Activated T-cell treated with anti-CD3 and anti-CD28 coated beads, Interleukin-2, amount 50 U/mL, for 4 hours (primary cell): ENCODE measurements around the gene WDTC1. TPM values are rescaled to one million over a fixed set of nuclear protein-coding genes. Genes with fewer than 3 reads are reported as not detected.
A peak's percentile ranks its signal among the peaks of the same experiment; 100 is the strongest.
"Not testable (repeated sequence)": the region's sequence is repeated elsewhere in the genome, so short reads cannot be mapped to it uniquely, and the experiment has no call there.

Experiments
- ATAC-seq, 2 donors: fragments of 200-7000 bp; cut with Tn5 transposase; one replicate each; pipeline ENCODE4 v1.10.0; 2021
- DNase-seq: peaks from one replicate; pipeline ENCODE4 v3.0.0-alpha.2; 2020
- H3K27me3 Mint-ChIP-seq: one replicate; pipeline ENCODE4 v1.8.0; 2021; ENCODE audit warnings: low read depth, mixed read lengths
- H3K36me3 Mint-ChIP-seq: one replicate; pipeline ENCODE4 v1.8.0; 2022; ENCODE audit warnings: mixed read lengths; ENCODE audit not compliant: insufficient read depth
- H3K4me1 Mint-ChIP-seq: one replicate; pipeline ENCODE4 v1.8.0; 2021; ENCODE audit warnings: low read depth, mixed read lengths
- H3K4me3 Mint-ChIP-seq: one replicate; pipeline ENCODE4 v1.8.0; 2021; ENCODE audit warnings: mild to moderate bottlenecking, moderate library complexity, mixed read lengths
- H3K9me3 Mint-ChIP-seq: one replicate; pipeline ENCODE4 v1.8.0; 2021; ENCODE audit warnings: mixed read lengths
- total RNA-seq, 3 donors: library from RNA; stranded (reverse); gene quantifications; one replicate each; pipeline ENCODE4 v1.2.1, GENCODE V29; 2021

The WDTC1 gene
- total RNA-seq, 3 donors from 2014 or later = 7.1 to 12.4 (median 10.5) TPM

DNA sequence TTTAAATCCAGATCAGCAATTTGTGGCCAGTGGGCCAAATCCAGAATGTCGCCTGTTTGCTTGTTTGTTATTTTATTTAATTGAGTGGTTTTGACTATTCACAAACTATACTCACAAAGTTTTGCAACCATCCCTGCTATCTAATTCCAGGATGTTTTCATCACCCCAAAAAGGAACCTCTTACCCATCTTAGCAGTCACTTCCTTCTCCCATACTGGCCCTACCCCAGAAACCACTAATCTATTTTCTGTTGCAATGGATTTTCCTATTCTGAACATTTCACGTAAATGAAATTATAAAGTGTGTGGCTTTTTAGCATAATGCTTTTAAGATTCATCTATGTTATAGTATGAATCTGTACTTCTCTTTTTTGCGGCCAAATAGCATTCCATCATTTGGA lies 41.3 kb downstream of the WDTC1 start:
- Mint-ChIP-seq H3K36me3 (peaks cover 16% of the 10 kb centered on the region), H3K4me3 (no peak overlapping the region), H3K4me1 (no peaks in the 10 kb centered on the region), H3K9me3 (no peaks in the 10 kb centered on the region), H3K27me3 (no peaks in the 10 kb centered on the region)
- no peak for ATAC-seq
- no peak for DNase-seq

- DNase-seq = peak; percentile 90
- Mint-ChIP-seq H3K36me3 (peaks cover 14% of the 10 kb centered on the region), H3K4me3 (no peak overlapping the region), H3K9me3 (no peaks in the 10 kb centered on the region), H3K27me3 (no peaks in the 10 kb centered on the region), H3K4me1 (peaks cover 1% of the 10 kb centered on the region)
- peak; percentile 67 to 83 for ATAC-seq
Measured at GRCh38 chr1:27284425-27285273, 50.2 kb downstream of the WDTC1 start.

DNA sequence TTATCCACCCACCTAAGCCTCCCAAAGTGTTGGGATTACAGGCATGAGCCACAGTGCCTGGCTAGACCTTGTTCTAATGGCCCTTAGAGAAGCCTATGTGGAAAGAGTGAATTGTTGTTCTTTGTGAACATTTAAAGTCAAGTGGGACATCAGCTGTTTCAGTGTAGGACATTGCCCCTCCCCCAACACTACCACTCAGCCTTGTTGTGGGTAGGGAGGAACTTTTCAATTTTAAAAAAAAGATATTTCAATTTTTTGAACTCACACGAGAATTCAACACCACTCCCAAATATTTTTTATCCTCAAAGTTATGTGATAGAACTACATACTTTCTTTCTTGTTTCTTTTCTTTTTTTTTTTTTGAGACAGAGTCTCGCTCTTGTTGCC lies 50.8 kb downstream of the WDTC1 start:
- ATAC-seq (no peak), DNase-seq (no peak)
- peaks cover 15% of the 10 kb centered on the region for H3K36me3 Mint-ChIP-seq
- H3K4me1 Mint-ChIP-seq = peaks cover 1% of the 10 kb centered on the region
- H3K9me3 Mint-ChIP-seq = no peaks in the 10 kb centered on the region
- H3K4me3 Mint-ChIP-seq = no peak overlapping the region
- H3K27me3 Mint-ChIP-seq = no peaks in the 10 kb centered on the region

DNA sequence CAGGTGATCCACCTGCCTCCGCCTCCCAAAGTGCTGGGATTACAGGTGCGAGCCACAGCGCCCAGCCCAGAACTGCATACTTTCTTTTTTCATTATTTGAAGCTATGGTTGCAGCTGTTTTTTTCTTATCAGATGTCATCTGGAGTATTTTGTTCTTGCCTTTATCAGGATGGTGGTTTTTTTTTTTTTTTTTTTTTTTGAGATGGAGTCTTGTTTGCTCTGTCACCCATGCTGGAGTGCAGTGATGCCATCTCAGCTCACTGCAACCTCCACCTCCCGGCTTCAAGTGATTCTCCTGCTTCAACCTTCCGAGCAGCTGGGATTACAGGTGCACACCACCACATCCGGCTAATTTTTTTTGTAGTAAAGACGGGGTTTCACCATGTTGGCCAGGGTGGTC lies 51.4 kb downstream of the WDTC1 start:
- ATAC-seq, H3K9me3 Mint-ChIP-seq, DNase-seq, H3K4me3 Mint-ChIP-seq, H3K27me3 Mint-ChIP-seq, H3K4me1 Mint-ChIP-seq: not testable (repeated sequence)
- H3K36me3 Mint-ChIP-seq = peaks cover 20% of the 10 kb centered on the region

GRCh38 chr1:27289125-27289524 lies 54.7 kb downstream of the WDTC1 start:
- H3K9me3 Mint-ChIP-seq = not testable (repeated sequence)

DNA sequence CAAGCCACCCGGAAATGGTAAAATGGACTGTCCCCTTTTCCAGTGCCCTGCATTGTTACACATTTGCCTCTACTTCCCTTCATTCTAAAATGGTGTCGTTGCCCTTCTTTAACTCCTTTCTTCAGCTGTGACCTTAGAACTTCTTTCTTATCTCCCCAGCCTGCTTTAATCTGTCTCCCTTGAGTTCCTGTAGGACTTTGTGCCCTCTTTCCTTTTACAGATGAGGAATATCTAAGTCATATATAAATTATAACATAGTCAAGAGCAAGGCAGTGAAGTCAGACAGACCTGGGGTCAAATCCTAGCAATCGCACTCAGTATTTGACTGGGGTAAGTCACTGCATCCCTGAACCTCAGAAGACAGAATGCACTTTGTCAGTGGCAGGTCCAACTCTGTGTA lies 56.1 kb downstream of the WDTC1 start:
- ATAC-seq = no peak
- H3K9me3 Mint-ChIP-seq = no peaks in the 10 kb centered on the region
- no peak for DNase-seq
- peaks cover 25% of the 10 kb centered on the region for H3K36me3 Mint-ChIP-seq
- no peak overlapping the region for H3K4me3 Mint-ChIP-seq
- H3K27me3 Mint-ChIP-seq = no peaks in the 10 kb centered on the region
- no peaks in the 10 kb centered on the region for H3K4me1 Mint-ChIP-seq

More at GRCh38 chr1:27289125-27289524, 54.7 kb downstream of the WDTC1 start:
- not testable (repeated sequence) for ATAC-seq, H3K4me1 Mint-ChIP-seq, H3K4me3 Mint-ChIP-seq, DNase-seq, H3K27me3 Mint-ChIP-seq
- H3K36me3 Mint-ChIP-seq = peaks cover 22% of the 10 kb centered on the region

GRCh38 chr1:27292106-27292505 lies 57.7 kb downstream of the WDTC1 start:
- DNase-seq = no peak
- no peaks in the 10 kb centered on the region for H3K27me3 Mint-ChIP-seq
- no peak overlapping the region for H3K4me3 Mint-ChIP-seq
- ATAC-seq = no peak
- peaks cover 25% of the 10 kb centered on the region for H3K36me3 Mint-ChIP-seq
- H3K9me3 Mint-ChIP-seq = no peaks in the 10 kb centered on the region
- no peaks in the 10 kb centered on the region for H3K4me1 Mint-ChIP-seq

DNA sequence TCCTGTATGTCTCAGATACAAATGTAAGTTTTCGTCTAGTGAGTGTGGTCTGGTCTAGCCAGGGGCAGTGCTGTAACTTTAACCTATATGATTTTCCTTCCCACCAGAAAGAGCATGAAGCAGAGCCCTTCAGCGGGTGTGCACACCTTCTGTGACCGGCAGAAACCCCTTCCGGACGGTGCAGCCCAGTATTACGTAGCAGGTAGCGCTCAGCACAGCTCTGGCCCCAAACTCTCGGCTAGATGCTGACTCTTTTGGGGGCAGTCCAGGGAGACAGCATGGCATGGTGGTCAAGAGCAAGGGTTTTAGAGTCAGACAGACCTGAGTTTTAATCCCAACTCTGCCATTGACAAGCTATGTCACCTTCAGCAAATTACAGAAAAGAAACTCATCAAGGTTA lies 59.5 kb downstream of the WDTC1 start:
- Mint-ChIP-seq H3K9me3 (no peaks in the 10 kb centered on the region), H3K27me3 (no peaks in the 10 kb centered on the region), H3K4me1 (no peaks in the 10 kb centered on the region), H3K36me3 (peaks cover 19% of the 10 kb centered on the region), H3K4me3 (no peak overlapping the region)
- no peak for DNase-seq
- ATAC-seq = no peak

- ATAC-seq (peak; percentile 74 to 82), DNase-seq (peak; percentile 70)
- Mint-ChIP-seq H3K9me3 (no peaks in the 10 kb centered on the region), H3K4me3 (no peak overlapping the region), H3K36me3 (peaks cover 16% of the 10 kb centered on the region), H3K4me1 (peaks cover 1% of the 10 kb centered on the region), H3K27me3 (no peaks in the 10 kb centered on the region)
Measured at GRCh38 chr1:27296773-27297291, 62.4 kb downstream of the WDTC1 start.

DNA sequence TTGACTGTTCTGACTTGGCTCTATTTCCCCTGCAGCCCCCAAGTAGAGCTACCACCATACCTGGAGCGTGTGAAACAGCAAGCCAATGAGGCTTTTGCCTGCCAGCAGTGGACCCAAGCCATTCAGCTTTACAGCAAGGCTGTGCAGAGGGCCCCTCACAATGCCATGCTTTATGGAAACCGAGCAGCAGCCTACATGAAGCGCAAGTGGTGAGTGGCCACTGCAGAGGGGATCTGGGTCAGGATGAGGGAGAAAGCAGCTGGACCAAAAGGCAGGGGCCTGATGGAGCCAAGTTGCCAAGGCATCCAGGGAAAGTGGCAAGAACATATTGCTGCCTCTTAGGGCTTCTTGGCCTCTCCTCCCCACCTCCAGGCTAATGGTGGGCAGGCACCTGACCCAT lies 63.5 kb downstream of the WDTC1 start:
- peaks cover 17% of the 10 kb centered on the region for H3K36me3 Mint-ChIP-seq
- H3K4me3 Mint-ChIP-seq = no peak overlapping the region
- H3K4me1 Mint-ChIP-seq = peaks cover 1% of the 10 kb centered on the region
- H3K9me3 Mint-ChIP-seq = no peaks in the 10 kb centered on the region
- ATAC-seq = no peak
- no peak for DNase-seq
- no peaks in the 10 kb centered on the region for H3K27me3 Mint-ChIP-seq

DNA sequence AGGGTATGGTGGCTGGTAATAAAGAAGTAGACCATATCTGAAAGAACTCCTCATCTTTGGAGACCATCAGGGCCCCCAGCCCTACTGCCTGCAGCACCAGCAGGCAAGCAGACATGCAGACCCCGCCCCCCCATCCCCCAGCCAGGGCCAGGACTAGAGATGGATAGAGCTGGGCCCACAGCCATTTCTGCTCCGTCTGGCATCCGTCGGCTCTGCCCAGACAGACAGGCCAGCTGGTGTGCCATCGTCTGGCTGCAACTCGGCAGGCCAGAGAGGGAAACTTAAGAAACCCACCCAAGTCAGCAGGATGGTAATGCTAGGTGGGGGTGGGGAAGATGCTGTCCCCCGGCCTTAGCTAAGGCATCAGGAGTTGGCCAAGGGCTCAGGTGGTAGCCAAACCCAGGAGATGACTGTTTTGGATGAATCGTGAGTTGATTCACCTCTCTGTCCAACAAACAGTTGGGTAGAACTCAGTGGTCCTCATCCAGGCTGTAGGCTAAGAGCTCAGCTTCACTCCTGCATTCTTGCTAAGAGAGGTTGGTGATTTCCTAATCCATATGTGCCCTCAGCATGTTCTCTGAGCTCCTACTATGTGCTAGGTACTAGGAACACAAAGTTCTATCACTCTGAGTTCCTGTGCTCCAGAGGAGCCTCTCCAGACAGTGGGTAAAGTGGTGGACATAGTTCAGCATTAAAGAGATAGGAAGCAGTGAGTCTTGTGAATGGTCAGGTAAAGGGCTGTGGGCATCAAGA lies 64.4 kb downstream of the WDTC1 start:
- H3K36me3 Mint-ChIP-seq = peaks cover 15% of the 10 kb centered on the region
- H3K9me3 Mint-ChIP-seq = no peaks in the 10 kb centered on the region
- H3K27me3 Mint-ChIP-seq = no peaks in the 10 kb centered on the region
- ATAC-seq (no peak), DNase-seq (no peak)
- H3K4me3 Mint-ChIP-seq = no peak overlapping the region
- peaks cover 1% of the 10 kb centered on the region for H3K4me1 Mint-ChIP-seq

DNA sequence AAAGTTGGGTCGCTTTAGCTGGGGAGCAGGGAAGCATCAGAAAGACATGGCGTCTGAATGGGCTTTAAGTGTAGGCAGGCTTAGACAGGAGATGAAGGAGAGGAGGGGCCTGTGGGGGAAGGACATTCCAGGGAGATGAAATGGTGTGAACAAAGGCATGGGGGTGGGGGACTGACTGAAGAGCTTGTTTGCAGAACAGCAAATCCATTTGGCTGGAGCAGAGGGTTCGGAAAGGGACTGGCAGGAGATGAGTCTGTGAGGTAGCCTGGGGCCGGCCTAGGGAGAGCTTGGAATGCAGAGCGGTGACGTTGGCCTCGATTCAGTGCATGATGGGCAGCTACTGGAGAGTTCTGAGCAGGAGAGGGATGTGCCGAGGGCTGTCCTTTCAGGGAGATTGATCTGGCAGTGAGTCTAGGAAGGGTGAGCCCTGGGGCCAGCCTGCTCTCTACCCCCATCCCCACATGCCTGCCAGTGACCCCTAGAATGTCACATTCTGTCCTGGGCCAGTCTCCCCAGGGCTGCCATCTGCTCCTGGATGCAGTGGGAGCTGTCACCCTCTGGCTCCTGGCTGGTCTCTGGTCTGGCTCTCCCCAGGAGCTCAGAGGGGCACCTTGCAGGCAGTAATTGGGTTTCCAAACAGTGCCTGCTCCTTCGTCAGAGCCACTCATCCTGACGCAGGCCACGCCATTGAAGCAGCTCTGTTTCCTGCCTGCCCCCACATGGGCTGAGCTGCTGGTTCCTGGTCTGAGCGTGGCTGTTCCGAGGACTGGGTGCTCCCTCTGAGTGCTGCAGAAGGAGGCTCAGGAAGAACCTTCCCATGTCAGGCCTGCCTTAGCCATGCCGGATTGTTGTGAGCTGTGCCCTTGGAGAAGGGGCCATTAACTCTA lies 65.2 kb downstream of the WDTC1 start:
- peaks cover 13% of the 10 kb centered on the region for H3K36me3 Mint-ChIP-seq
- H3K27me3 Mint-ChIP-seq = no peaks in the 10 kb centered on the region
- DNase-seq (no peak), ATAC-seq (no peak)
- no peaks in the 10 kb centered on the region for H3K9me3 Mint-ChIP-seq
- no peak overlapping the region for H3K4me3 Mint-ChIP-seq
- peaks cover 1% of the 10 kb centered on the region for H3K4me1 Mint-ChIP-seq

DNA sequence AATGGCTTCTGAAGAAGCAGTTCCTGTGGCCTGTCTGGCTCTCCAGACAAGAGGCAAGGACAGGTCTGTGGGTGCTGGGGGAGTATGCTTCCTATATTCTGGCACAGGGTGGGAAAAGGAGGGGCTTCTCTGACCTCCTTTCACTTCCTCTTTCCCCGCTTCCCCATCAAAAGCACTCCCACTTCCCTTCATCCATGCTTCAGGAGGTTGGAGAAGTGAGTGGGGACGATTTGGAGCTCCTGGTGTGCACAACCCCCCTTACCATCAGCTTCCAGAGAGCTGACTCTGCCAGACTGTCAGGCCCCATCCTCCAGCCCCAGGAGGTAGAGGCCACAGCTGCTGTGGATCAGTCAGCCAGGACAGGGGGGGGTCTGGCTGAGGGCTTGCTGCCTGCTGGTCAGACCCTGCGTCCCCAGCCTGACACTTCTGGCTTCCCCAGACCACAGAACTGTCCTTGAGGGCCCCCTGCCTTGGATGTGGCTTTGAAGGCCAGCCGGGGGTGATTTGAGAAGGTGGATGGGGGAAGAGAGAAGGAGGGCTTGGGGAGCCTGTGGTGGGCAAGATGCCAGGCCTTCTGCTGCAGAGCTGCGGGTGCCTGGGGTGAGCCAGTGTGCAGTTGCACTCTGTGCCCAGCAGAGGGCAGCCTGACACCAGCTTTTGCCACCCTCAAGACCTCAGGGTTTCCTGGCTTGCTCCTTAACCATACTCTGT lies 66.1 kb downstream of the WDTC1 start:
- ATAC-seq = peak; percentile 87 to 92
- peaks cover 9% of the 10 kb centered on the region for H3K36me3 Mint-ChIP-seq
- H3K4me1 Mint-ChIP-seq = peaks cover 1% of the 10 kb centered on the region

More for the DNA sequence above, 66.1 kb downstream of the WDTC1 start:
- Mint-ChIP-seq H3K27me3 (no peaks in the 10 kb centered on the region), H3K4me3 (no peak overlapping the region), H3K9me3 (no peaks in the 10 kb centered on the region)
- peak; percentile 73 for DNase-seq
